ENCODE measurements around the gene UNC13C.
"Not testable (repeated sequence)": the region's sequence is repeated elsewhere in the genome, so short reads cannot be mapped to it uniquely, and the experiment has no call there.

The UNC13C gene

DNA sequence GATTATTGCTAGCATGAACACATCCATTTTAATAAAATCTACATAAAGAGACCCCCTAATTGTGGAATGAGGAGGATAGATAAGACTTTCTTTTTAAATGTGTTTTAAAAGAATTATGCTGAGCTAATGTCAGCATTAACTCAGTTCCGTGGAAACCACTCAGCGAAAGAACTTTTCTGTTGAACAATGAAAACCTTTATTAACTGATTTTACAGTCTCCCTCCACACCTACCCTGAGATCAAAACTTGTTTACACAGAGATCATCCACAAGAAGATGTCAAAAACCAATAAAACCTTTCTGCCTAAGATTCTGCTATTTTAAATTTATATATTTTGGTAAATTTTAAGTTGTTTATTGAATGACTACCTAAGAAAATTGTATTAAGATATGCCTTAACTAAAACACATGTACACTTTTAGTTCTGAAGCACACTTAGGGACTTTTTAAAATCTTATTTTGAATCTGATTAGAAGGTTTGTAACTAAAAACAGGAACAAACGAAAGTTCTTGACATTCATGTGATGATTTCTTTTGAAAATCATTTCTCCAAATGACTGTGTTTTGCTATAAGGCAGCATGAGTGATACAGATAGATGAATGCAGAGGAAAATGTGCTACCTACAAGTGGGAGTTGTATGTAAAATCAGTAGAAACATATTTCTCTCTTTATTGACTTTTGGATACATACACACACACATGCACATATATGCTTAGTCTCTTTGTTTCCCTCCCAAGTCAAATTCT is 369.0 kb downstream of the UNC13C start:
- H3K4me1 ChIP-seq (ENCODE audit: control insufficient read depth, insufficient read depth, low read length) = no peaks in the 10 kb centered on the region
- H3K27me3 ChIP-seq (ENCODE audit: control insufficient read depth, insufficient read depth, low read length) = no peaks in the 10 kb centered on the region
- no peak overlapping the region for H3K27ac ChIP-seq (ENCODE audit: low read depth, low read length)
- no peak overlapping the region for H3K9ac ChIP-seq (ENCODE audit: low read length)
- no peaks in the 10 kb centered on the region for H3K36me3 ChIP-seq (ENCODE audit: control insufficient read depth, insufficient read depth, low read length)
- H3K4me3 ChIP-seq (ENCODE audit: low read length) = no peak overlapping the region

DNA sequence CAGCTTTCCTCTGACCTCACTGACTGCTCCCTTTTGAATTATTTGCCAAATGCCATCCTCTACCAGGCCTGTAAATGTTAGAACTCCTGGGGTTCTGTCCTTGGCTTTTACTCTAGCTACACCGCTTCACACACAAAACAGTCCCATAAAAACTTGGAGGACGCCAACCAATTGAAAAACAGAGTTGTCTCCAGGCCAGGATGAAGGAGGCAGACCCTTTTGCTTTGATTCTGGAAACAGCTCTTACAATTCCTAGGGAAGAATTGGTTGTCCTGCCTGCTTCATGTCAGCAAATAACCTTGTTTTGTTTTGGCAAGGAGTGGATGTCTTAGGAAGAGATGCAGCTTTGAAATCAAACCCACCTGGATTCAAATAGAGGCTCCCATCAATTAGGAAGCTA is 375.5 kb downstream of the UNC13C start:
- H3K9ac ChIP-seq (ENCODE audit: low read length) = no peak overlapping the region
- no peaks in the 10 kb centered on the region for H3K4me1 ChIP-seq (ENCODE audit: control insufficient read depth, insufficient read depth, low read length)

DNA sequence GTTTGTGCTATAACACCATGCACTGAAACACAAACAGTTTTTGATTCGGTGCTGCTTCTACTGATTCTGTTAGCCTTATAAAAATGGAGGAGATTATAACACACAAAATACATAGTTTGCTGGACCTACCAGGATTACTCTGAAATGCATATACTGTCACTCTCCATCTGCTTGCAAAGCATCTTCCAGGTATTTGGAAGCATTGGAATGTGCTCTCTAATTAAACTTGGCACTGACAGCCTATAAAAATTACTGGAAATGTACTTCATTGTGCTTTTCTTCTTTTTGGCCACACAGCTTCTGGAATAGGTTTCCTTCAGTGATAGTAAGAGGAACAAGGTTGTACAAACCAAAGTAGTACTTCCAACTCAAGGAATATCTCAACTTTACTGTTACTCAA is 376.1 kb downstream of the UNC13C start:
- no peaks in the 10 kb centered on the region for H3K36me3 ChIP-seq (ENCODE audit: control insufficient read depth, insufficient read depth, low read length)
- no peaks in the 10 kb centered on the region for H3K27me3 ChIP-seq (ENCODE audit: control insufficient read depth, insufficient read depth, low read length)
- H3K27ac ChIP-seq (ENCODE audit: low read depth, low read length) = no peak overlapping the region
- H3K4me3 ChIP-seq (ENCODE audit: low read length) = no peak overlapping the region
- no peak overlapping the region for H3K9ac ChIP-seq (ENCODE audit: low read length)
- H3K4me1 ChIP-seq (ENCODE audit: control insufficient read depth, insufficient read depth, low read length) = no peaks in the 10 kb centered on the region

More for the DNA sequence above, 375.5 kb downstream of the UNC13C start:
- no peak overlapping the region for H3K27ac ChIP-seq (ENCODE audit: low read depth, low read length)
- H3K4me3 ChIP-seq (ENCODE audit: low read length) = no peak overlapping the region
- no peaks in the 10 kb centered on the region for H3K36me3 ChIP-seq (ENCODE audit: control insufficient read depth, insufficient read depth, low read length)
- H3K27me3 ChIP-seq (ENCODE audit: control insufficient read depth, insufficient read depth, low read length) = no peaks in the 10 kb centered on the region

DNA sequence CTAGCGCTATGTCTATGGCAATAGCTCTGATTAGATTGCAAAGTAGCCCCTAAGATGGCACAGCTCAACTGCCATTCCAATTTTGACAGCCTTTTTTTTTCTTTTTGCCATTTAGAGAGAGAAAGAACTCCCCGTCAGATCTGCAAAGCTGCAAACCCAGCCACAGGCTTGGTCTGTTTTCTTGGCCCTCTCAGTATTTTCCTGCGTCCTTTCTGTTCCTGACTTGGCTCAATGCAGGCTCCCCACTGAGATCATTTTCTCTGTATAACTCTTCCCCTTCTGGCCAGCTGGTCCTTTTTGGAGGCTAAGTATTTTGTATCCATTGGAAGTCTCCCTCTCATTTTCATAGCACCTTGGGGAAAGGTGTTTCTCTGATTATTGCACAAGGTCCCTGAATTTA is 386.7 kb downstream of the UNC13C start:
- Histone ChIP-seq H3K27ac (ENCODE audit: low read depth, low read length) (no peak overlapping the region), H3K36me3 (ENCODE audit: control insufficient read depth, insufficient read depth, low read length) (no peaks in the 10 kb centered on the region), H3K9ac (ENCODE audit: low read length) (no peak overlapping the region), H3K27me3 (ENCODE audit: control insufficient read depth, insufficient read depth, low read length) (no peaks in the 10 kb centered on the region), H3K4me3 (ENCODE audit: low read length) (no peak overlapping the region), H3K4me1 (ENCODE audit: control insufficient read depth, insufficient read depth, low read length) (no peaks in the 10 kb centered on the region)

DNA sequence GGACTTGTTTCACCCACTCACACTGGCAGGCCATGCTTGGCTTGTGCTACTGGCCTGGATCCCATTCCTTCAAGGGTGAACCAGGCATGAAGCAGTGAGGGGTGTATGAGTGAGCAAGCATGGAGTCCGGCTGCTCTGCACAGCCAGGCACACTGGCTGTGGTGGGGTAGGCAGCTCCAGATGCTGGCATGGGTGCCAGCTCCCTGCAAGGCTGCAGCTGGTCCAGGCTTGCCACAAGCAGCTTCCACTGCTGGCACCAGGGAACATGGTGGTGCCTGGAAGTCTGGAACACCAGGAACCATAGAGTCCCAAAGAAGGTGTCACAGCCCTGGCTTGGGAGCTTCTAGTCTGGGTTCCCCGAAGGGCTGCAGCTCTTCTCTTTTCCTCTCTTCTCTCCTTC is 395.1 kb downstream of the UNC13C start:
- Histone ChIP-seq H3K9ac (ENCODE audit: low read length) (no peak overlapping the region), H3K4me1 (ENCODE audit: control insufficient read depth, insufficient read depth, low read length) (no peaks in the 10 kb centered on the region), H3K4me3 (ENCODE audit: low read length) (no peak overlapping the region), H3K27ac (ENCODE audit: low read depth, low read length) (no peak overlapping the region), H3K36me3 (ENCODE audit: control insufficient read depth, insufficient read depth, low read length) (no peaks in the 10 kb centered on the region), H3K27me3 (ENCODE audit: control insufficient read depth, insufficient read depth, low read length) (no peaks in the 10 kb centered on the region)

DNA sequence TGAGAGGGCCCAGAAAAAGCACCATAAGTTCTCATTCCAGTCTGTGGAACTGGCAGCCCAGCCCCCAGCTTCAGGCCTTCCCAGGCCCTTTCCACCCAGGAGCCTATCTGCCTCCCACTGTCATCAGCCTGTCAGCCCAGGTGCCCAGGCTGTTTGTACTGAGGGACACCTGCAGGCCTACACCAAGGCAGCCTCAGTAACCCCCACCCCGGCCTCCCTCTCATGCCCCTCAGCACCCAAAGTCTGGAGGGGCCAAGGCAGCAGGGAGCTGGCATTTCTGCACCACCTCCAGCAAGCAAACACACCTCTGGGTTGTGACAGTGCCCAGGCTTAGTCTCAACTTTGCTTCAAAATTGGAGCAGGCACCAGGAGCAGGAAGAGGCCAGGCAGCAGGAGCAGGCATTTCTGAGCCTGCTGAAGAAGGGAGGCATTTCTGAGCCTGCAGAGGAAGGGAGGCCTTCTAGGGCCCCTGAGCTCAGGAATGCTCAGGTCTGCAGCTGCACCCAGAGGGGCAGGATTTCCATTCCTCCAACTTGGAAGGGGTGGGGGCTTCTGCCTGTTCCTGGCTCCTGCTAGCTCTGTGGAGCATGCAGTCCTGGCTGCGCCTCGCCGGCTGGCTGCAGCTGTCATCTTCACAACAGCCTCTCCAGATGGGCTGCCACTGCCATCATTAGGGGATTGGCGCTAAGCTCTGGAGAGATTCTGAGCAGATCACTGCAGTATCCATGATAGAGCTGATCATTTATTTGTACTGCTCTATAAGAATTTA is 396.1 kb downstream of the UNC13C start:
- Histone ChIP-seq H3K27me3 (ENCODE audit: control insufficient read depth, insufficient read depth, low read length) (no peaks in the 10 kb centered on the region), H3K36me3 (ENCODE audit: control insufficient read depth, insufficient read depth, low read length) (no peaks in the 10 kb centered on the region), H3K27ac (ENCODE audit: low read depth, low read length) (no peak overlapping the region), H3K9ac (ENCODE audit: low read length) (no peak overlapping the region), H3K4me1 (ENCODE audit: control insufficient read depth, insufficient read depth, low read length) (no peaks in the 10 kb centered on the region), H3K4me3 (ENCODE audit: low read length) (no peak overlapping the region)

DNA sequence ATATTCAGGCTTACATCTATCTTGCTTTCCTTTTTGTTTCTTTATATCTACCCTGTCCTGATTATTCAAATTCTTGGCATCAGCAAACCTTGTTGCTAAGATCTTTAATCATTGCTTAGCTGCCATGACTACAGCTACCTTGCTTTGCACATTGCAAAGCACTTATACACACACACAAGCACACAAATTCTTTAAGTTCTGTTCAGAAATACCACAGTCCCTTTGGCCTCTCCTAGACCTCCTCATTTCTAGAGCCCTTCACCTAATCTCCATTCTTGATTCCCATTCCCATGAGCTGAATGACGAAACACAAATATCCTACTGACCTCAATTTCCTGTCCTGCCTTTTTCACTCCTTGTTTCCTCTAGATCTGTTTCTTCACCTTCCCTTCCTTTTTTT is 409.6 kb downstream of the UNC13C start:
- no peaks in the 10 kb centered on the region for H3K4me1 ChIP-seq (ENCODE audit: control insufficient read depth, insufficient read depth, low read length)
- no peak overlapping the region for H3K27ac ChIP-seq (ENCODE audit: low read depth, low read length)
- H3K4me3 ChIP-seq (ENCODE audit: low read length) = no peak overlapping the region
- H3K9ac ChIP-seq (ENCODE audit: low read length) = no peak overlapping the region
- H3K36me3 ChIP-seq (ENCODE audit: control insufficient read depth, insufficient read depth, low read length) = no peaks in the 10 kb centered on the region
- H3K27me3 ChIP-seq (ENCODE audit: control insufficient read depth, insufficient read depth, low read length) = no peaks in the 10 kb centered on the region

DNA sequence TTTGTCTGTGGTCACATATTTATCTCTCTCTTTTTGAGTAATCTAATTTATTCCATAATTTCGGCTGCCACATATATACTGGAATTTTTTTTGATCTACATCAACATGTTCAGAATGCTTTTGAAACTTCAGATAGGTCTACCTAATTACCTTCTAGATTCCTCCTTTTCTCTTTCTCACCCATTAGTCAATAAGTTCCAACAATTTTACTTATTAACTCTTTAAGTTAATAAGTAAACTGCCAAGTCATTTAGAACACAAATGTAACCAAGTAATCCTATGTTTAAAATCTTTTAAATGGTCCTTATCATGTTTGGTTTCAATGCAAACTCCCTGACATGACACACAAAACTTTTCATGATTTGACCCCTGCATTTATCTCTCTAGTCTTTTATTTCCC is 410.5 kb downstream of the UNC13C start:
- Histone ChIP-seq H3K4me1 (ENCODE audit: control insufficient read depth, insufficient read depth, low read length) (no peaks in the 10 kb centered on the region), H3K9ac (ENCODE audit: low read length) (no peak overlapping the region), H3K36me3 (ENCODE audit: control insufficient read depth, insufficient read depth, low read length) (no peaks in the 10 kb centered on the region), H3K4me3 (ENCODE audit: low read length) (no peak overlapping the region), H3K27ac (ENCODE audit: low read depth, low read length) (no peak overlapping the region), H3K27me3 (ENCODE audit: control insufficient read depth, insufficient read depth, low read length) (no peaks in the 10 kb centered on the region)

DNA sequence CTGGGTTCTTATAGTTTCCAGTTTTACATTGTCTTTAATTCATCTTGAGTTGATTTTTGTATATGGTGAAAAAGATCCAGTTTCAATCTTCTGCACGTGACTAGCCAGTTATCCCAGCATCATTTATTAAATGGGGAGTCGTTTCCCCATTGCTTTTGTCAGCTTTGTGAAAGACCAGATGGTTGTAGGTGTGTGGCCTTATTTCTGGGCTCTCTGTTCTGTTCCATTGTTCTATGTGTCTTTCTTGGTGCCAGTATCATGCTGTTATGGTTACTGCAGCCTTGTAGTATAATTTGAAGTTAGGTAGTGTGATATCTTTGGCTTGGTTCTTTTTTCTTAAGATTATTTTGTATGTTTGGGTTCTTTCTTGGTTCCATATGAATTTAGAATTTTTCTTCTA is 432.2 kb downstream of the UNC13C start:
- no peaks in the 10 kb centered on the region for H3K36me3 ChIP-seq (ENCODE audit: control insufficient read depth, insufficient read depth, low read length)
- no peaks in the 10 kb centered on the region for H3K27me3 ChIP-seq (ENCODE audit: control insufficient read depth, insufficient read depth, low read length)
- no peak overlapping the region for H3K9ac ChIP-seq (ENCODE audit: low read length)
- no peak overlapping the region for H3K4me3 ChIP-seq (ENCODE audit: low read length)
- no peaks in the 10 kb centered on the region for H3K4me1 ChIP-seq (ENCODE audit: control insufficient read depth, insufficient read depth, low read length)
- no peak overlapping the region for H3K27ac ChIP-seq (ENCODE audit: low read depth, low read length)

DNA sequence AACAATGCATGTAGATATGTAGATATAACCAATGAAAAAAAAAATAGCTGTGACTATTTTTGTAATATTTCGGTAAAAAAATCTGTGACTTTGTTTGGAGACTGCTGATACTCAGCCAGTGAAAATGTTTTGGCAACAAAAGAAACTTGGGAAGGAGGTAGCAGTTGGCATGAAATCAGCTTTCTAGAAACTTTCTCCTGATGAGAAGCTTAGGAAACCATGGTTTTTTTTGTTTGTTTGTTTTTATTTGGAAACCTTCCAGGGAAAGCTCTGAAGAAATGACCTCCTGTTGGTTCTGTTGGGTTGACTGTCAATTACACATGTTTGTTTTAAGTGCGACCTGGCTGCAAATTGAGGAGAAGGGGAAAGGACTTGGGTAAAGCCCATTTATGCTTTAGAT is 445.9 kb downstream of the UNC13C start:
- Histone ChIP-seq H3K36me3 (ENCODE audit: control insufficient read depth, insufficient read depth, low read length) (no peaks in the 10 kb centered on the region), H3K27me3 (ENCODE audit: control insufficient read depth, insufficient read depth, low read length) (no peaks in the 10 kb centered on the region), H3K4me1 (ENCODE audit: control insufficient read depth, insufficient read depth, low read length) (no peaks in the 10 kb centered on the region), H3K27ac (ENCODE audit: low read depth, low read length) (no peak overlapping the region), H3K4me3 (ENCODE audit: low read length) (no peak overlapping the region), H3K9ac (ENCODE audit: low read length) (no peak overlapping the region)

DNA sequence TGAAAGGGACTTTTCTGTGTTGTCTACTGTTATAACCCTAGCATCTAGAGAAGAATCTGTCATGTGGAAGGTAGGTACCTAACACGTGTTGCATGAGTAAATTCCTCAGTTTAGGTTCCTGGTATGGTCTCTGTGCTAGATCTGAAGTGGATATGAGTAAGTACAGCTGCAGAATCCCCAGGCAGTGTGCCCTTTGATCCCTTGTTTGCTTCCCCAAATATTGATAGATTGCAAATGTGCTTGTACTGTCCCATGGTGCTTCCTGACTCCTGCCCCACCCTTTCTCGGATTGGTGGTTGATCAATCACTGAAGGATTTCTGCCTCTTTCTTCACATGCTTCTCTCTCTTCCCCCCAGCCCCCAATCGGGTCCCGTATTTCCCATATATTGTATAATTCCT is 450.4 kb downstream of the UNC13C start:
- H3K36me3 ChIP-seq (ENCODE audit: control insufficient read depth, insufficient read depth, low read length) = no peaks in the 10 kb centered on the region
- no peak overlapping the region for H3K9ac ChIP-seq (ENCODE audit: low read length)
- H3K27ac ChIP-seq (ENCODE audit: low read depth, low read length) = no peak overlapping the region
- no peak overlapping the region for H3K4me3 ChIP-seq (ENCODE audit: low read length)
- H3K27me3 ChIP-seq (ENCODE audit: control insufficient read depth, insufficient read depth, low read length) = no peaks in the 10 kb centered on the region
- H3K4me1 ChIP-seq (ENCODE audit: control insufficient read depth, insufficient read depth, low read length) = no peaks in the 10 kb centered on the region

DNA sequence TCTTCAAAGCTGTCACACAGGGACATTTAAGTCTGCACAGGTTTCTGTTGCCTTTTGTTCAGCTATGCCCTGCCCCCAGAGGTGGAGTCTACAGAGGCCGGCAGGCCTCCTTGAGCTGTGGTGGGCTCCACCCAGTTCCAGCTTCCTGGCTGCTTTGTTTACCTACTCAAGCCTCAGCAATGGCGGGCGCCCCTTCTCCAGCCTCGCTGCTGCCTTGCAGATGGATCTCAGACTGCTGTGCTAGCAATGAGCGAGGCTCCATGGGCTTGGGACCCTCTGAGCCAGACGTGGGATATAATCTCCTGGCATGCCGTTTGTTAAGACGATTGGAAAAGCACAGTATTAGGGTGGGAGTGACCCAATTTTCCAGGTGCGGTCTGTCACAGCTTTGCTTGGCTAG is 472.0 kb downstream of the UNC13C start:
- H3K27me3 ChIP-seq (ENCODE audit: control insufficient read depth, insufficient read depth, low read length); H3K36me3 ChIP-seq (ENCODE audit: control insufficient read depth, insufficient read depth, low read length); H3K4me3 ChIP-seq (ENCODE audit: low read length); H3K9ac ChIP-seq (ENCODE audit: low read length); H3K4me1 ChIP-seq (ENCODE audit: control insufficient read depth, insufficient read depth, low read length); H3K27ac ChIP-seq (ENCODE audit: low read depth, low read length): not testable (repeated sequence)

DNA sequence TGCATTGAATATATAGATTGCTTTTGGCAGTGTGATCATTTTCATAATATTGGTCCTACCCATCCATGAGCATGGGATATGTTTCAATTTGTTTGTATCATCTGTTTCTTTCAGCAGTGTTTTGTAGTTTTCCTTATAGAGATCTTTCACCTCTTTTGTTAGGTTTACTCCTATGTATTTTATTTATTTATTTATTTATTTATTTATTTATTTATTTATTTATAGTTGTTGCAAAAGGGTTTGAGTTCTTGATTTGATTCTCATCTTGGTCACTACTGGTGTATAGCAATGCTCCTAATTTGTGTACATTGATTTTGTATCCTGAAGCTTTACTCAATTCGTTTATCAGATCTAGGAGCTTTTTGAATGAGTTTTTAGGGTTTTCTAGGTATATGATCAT is 478.2 kb downstream of the UNC13C start:
- Histone ChIP-seq H3K36me3 (ENCODE audit: control insufficient read depth, insufficient read depth, low read length) (no peaks in the 10 kb centered on the region), H3K4me1 (ENCODE audit: control insufficient read depth, insufficient read depth, low read length) (no peaks in the 10 kb centered on the region), H3K27me3 (ENCODE audit: control insufficient read depth, insufficient read depth, low read length) (no peaks in the 10 kb centered on the region), H3K27ac (ENCODE audit: low read depth, low read length) (no peak overlapping the region), H3K4me3 (ENCODE audit: low read length) (no peak overlapping the region), H3K9ac (ENCODE audit: low read length) (no peak overlapping the region)

Data from rectal smooth muscle tissue (tissue), 1 donor.